HL-60 (cell line): ENCODE measurements around the gene CDHR3.

Experiments
- GABPA ChIP-seq: IDR thresholded peaks from 2 replicates; pipeline ENCODE4 v1.6.1; 2012; ENCODE audit warnings: low read depth
- POLR2AphosphoS5 ChIP-seq: IDR thresholded peaks from 2 replicates; pipeline ENCODE4 v1.6.1; 2012; ENCODE audit warnings: low read depth
- SPI1 ChIP-seq: IDR thresholded peaks from 2 replicates; pipeline ENCODE4 v1.6.1; 2012; ENCODE audit warnings: low read depth, mild to moderate bottlenecking, borderline replicate concordance
- TF ChIP-seq, protein P1 (sequence below): IDR thresholded peaks from 2 replicates; pipeline ENCODE4 v1.6.1; 2012; ENCODE audit warnings: low read depth; ENCODE audit not compliant: insufficient replicate concordance
- TF ChIP-seq, protein P2 (sequence below): IDR thresholded peaks from one replicate; pipeline ENCODE4 v1.5.1; 2011; ENCODE audit warnings: low read length, control low read depth, inconsistent platforms; ENCODE audit not compliant: insufficient read depth

DNA sequence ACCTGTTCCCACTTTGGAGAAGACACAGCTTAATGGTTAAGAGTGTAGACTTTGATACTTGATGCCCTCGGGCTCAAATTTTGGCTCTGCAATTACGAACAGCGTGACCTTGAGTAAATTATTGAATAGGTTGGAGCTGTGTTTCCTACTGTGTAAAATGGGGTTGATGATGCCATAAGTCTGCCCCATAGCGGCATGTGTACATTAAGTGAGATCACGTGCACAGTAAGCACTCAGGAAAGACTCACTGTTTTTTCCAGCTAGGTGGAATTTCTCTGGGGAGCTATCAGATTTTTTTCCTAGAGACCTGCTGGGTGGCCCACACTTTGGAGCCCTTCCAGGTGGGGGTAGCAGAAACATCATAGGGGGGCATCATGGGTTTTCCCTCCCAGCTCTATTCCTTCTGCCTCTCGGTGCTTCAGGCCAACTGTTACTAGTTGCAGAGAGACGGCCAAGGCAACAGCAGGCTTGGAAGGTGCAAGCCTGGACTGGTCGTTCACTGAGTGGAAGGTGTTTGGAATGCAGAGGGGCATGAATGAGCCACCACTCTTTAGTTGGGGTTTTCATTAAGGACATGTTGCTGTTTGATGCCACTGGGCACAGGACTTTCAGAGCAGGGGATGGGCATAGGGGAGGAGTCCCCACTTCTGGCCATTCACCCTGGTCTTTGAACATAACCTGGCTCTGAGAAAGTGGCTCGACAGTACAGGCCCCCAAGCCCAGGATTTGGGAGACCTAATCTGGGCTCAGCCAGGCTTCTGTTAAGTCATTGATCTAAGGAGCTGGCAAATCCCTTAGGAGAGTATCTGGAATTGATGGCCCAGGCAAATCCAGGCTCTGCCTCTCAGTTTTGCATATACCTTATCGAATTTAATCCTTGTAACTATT, 85.0 kb downstream of the CDHR3 start:
- TF ChIP-seq, protein P1, sequence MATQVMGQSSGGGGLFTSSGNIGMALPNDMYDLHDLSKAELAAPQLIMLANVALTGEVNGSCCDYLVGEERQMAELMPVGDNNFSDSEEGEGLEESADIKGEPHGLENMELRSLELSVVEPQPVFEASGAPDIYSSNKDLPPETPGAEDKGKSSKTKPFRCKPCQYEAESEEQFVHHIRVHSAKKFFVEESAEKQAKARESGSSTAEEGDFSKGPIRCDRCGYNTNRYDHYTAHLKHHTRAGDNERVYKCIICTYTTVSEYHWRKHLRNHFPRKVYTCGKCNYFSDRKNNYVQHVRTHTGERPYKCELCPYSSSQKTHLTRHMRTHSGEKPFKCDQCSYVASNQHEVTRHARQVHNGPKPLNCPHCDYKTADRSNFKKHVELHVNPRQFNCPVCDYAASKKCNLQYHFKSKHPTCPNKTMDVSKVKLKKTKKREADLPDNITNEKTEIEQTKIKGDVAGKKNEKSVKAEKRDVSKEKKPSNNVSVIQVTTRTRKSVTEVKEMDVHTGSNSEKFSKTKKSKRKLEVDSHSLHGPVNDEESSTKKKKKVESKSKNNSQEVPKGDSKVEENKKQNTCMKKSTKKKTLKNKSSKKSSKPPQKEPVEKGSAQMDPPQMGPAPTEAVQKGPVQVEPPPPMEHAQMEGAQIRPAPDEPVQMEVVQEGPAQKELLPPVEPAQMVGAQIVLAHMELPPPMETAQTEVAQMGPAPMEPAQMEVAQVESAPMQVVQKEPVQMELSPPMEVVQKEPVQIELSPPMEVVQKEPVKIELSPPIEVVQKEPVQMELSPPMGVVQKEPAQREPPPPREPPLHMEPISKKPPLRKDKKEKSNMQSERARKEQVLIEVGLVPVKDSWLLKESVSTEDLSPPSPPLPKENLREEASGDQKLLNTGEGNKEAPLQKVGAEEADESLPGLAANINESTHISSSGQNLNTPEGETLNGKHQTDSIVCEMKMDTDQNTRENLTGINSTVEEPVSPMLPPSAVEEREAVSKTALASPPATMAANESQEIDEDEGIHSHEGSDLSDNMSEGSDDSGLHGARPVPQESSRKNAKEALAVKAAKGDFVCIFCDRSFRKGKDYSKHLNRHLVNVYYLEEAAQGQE: no peak
- TF ChIP-seq, protein P2, sequence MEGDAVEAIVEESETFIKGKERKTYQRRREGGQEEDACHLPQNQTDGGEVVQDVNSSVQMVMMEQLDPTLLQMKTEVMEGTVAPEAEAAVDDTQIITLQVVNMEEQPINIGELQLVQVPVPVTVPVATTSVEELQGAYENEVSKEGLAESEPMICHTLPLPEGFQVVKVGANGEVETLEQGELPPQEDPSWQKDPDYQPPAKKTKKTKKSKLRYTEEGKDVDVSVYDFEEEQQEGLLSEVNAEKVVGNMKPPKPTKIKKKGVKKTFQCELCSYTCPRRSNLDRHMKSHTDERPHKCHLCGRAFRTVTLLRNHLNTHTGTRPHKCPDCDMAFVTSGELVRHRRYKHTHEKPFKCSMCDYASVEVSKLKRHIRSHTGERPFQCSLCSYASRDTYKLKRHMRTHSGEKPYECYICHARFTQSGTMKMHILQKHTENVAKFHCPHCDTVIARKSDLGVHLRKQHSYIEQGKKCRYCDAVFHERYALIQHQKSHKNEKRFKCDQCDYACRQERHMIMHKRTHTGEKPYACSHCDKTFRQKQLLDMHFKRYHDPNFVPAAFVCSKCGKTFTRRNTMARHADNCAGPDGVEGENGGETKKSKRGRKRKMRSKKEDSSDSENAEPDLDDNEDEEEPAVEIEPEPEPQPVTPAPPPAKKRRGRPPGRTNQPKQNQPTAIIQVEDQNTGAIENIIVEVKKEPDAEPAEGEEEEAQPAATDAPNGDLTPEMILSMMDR: no peak
- TF ChIP-seq POLR2AphosphoS5 (no peak), SPI1 (no peak), GABPA (no peak)
